HEK293T (cell line): ENCODE measurements around the gene LZTR1.

Source experiments
- ARNT ChIP-seq: fragments of 450-650 bp; IDR thresholded peaks from 2 replicates; pipeline ENCODE4 v1.6.1; 2017; ENCODE audit warnings: mild to moderate bottlenecking
- BHLHE40 ChIP-seq: fragments of 450-650 bp; IDR thresholded peaks from 2 replicates; pipeline ENCODE4 v1.6.1; 2016; ENCODE audit warnings: mild to moderate bottlenecking, moderate library complexity, borderline replicate concordance
- CTBP1 ChIP-seq: fragments of 450-650 bp; IDR thresholded peaks from 2 replicates; pipeline ENCODE4 v1.6.1; 2016; ENCODE audit warnings: borderline replicate concordance
- ELF4 ChIP-seq: fragments of 450-650 bp; IDR thresholded peaks from 2 replicates; pipeline ENCODE4 v1.6.1; 2017; ENCODE audit warnings: antibody characterized with exemption
- FOXA1 ChIP-seq: fragments of 450-650 bp; IDR thresholded peaks from 2 replicates; pipeline ENCODE4 v1.6.1; 2016; ENCODE audit warnings: mild to moderate bottlenecking
- FOXK2 ChIP-seq: fragments of 450-650 bp; IDR thresholded peaks from 2 replicates; pipeline ENCODE4 v1.6.1; 2016; ENCODE audit warnings: mild to moderate bottlenecking
- FOXM1 ChIP-seq: fragments of 450-650 bp; IDR thresholded peaks from 2 replicates; pipeline ENCODE4 v1.6.1; 2017; ENCODE audit warnings: mild to moderate bottlenecking, borderline replicate concordance
- HDGF ChIP-seq: fragments of 450-650 bp; IDR thresholded peaks from 2 replicates; pipeline ENCODE4 v1.6.1; 2017; ENCODE audit warnings: antibody characterized with exemption, borderline replicate concordance
- NFRKB ChIP-seq: fragments of 450-650 bp; IDR thresholded peaks from 2 replicates; pipeline ENCODE4 v1.6.1; 2016; ENCODE audit warnings: mild to moderate bottlenecking, moderate library complexity
- SP1 ChIP-seq: fragments of 450-650 bp; IDR thresholded peaks from 2 replicates; pipeline ENCODE4 v1.6.1; 2017
- SUZ12 ChIP-seq: fragments of 450-650 bp; IDR thresholded peaks from 2 replicates; pipeline ENCODE4 v1.6.1; 2016; ENCODE audit warnings: mild to moderate bottlenecking
- TARDBP ChIP-seq: fragments of 450-650 bp; IDR thresholded peaks from 2 replicates; pipeline ENCODE4 v1.6.1; 2016

GRCh38 chr22:21009638-21010425, 27.7 kb downstream of the LZTR1 start:
- TF ChIP-seq HDGF (no peak), SP1 (no peak), TARDBP (no peak), CTBP1 (no peak), SUZ12 (no peak), ARNT (no peak), FOXM1 (no peak), NFRKB (no peak), FOXK2 (no peak), FOXA1 (no peak), ELF4 (no peak), BHLHE40 (no peak)
